Mucosa of descending colon (tissue), 3 donors: ENCODE measurements around the gene NDUFA3. TPM values are rescaled to one million over a fixed set of nuclear protein-coding genes. Genes with fewer than 3 reads are reported as not detected.
A peak's percentile ranks its signal among the peaks of the same experiment; 100 is the strongest.

Source experiments
- ATAC-seq: fragments of 200-7000 bp; cut with Tn5 transposase; one replicate; pipeline ENCODE4 v1.9.1; 2020; ENCODE audit warnings: mild to moderate bottlenecking, moderate library complexity
- DNase-seq, 3 donors: peaks; one replicate each; pipeline ENCODE4 v3.0.0-alpha.2; 2020
- H3K36me3 ChIP-seq: fragments of 200-600 bp; one replicate; pipeline ENCODE4 v1.8.0; 2021; ENCODE audit warnings: low read depth, mild to moderate bottlenecking
- H3K4me1 ChIP-seq: fragments of 200-600 bp; one replicate; pipeline ENCODE4 v1.8.0; 2021; ENCODE audit warnings: low read depth, mild to moderate bottlenecking
- H3K4me3 ChIP-seq: fragments of 200-600 bp; one replicate; pipeline ENCODE4 v1.8.0; 2021; ENCODE audit warnings: mild to moderate bottlenecking
- H3K9me3 ChIP-seq: fragments of 200-600 bp; one replicate; pipeline ENCODE4 v1.8.0; 2021; ENCODE audit warnings: mild to moderate bottlenecking
- intact Hi-C, 2 donors: fragments of 100-400 bp; cut with DNase I in 1 of 2; cut with micrococcal nuclease in 1 of 2; formaldehyde crosslinking; loops; one replicate each; pipeline versions ENCODE4 v1.11.0 to v1.11.1; 2022; cut with DNase I, micrococcal nuclease
- total RNA-seq, 3 donors: library from RNA; stranded (reverse); fragmentation: NEBNext Ultra II Directional in 2 of 3; extraction: Animal tissue kit (Norgen Biotek cat#: 25700) in 2 of 3; gene quantifications; one replicate each; pipeline versions ENCODE4 v1.2.1 to v1.2.4, GENCODE V29; 2021 to 2023
- TF ChIP-seq, protein P1 (sequence below): fragments of 200-600 bp; IDR thresholded peaks from one replicate; pipeline ENCODE4 v1.8.0; 2022; ENCODE audit warnings: antibody characterized with exemption, mild to moderate bottlenecking
- donor health status: DM: no; HTN: no; CAD: no; lungs with moderate emphysema.
- donor health status: DM: no; HTN: no; CAD: no.
- donor health status: DM: no; HTN: yes; CAD: no.

The NDUFA3 gene
- total RNA-seq, 3 donors from 2014 or later, result 93.4 to 155 (median 139) TPM

DNA sequence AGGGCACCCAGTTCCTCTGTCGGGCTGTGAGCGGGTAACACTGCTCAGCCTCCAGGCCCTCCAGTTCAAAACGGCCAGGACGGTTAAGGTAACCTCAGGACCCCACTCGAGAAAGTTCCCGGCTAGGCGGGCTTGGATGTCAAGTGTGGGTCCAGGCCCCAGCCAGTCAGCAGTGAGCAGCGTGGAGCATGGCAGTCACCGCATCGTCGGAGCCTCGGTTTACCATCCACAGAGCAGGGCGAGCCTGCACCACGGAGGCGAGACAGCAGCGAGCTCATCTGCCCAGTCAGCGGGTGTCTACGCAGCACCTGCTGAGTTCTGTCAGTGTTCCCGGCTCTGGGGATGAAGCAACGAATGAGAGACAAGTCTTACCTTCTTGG, 27.0 kb downstream of the NDUFA3 start:
- no peak for ATAC-seq
- TF ChIP-seq, protein P1, sequence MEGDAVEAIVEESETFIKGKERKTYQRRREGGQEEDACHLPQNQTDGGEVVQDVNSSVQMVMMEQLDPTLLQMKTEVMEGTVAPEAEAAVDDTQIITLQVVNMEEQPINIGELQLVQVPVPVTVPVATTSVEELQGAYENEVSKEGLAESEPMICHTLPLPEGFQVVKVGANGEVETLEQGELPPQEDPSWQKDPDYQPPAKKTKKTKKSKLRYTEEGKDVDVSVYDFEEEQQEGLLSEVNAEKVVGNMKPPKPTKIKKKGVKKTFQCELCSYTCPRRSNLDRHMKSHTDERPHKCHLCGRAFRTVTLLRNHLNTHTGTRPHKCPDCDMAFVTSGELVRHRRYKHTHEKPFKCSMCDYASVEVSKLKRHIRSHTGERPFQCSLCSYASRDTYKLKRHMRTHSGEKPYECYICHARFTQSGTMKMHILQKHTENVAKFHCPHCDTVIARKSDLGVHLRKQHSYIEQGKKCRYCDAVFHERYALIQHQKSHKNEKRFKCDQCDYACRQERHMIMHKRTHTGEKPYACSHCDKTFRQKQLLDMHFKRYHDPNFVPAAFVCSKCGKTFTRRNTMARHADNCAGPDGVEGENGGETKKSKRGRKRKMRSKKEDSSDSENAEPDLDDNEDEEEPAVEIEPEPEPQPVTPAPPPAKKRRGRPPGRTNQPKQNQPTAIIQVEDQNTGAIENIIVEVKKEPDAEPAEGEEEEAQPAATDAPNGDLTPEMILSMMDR, result no peak
- Histone ChIP-seq H3K9me3 (no peaks in the 10 kb centered on the region), H3K36me3 (peaks cover 7% of the 10 kb centered on the region), H3K4me1 (no peaks in the 10 kb centered on the region), H3K4me3 (no peak overlapping the region)
- DNase-seq, result peak in 1 of 3 donors; percentile 33
- intact Hi-C loops, result no loop called here

DNA sequence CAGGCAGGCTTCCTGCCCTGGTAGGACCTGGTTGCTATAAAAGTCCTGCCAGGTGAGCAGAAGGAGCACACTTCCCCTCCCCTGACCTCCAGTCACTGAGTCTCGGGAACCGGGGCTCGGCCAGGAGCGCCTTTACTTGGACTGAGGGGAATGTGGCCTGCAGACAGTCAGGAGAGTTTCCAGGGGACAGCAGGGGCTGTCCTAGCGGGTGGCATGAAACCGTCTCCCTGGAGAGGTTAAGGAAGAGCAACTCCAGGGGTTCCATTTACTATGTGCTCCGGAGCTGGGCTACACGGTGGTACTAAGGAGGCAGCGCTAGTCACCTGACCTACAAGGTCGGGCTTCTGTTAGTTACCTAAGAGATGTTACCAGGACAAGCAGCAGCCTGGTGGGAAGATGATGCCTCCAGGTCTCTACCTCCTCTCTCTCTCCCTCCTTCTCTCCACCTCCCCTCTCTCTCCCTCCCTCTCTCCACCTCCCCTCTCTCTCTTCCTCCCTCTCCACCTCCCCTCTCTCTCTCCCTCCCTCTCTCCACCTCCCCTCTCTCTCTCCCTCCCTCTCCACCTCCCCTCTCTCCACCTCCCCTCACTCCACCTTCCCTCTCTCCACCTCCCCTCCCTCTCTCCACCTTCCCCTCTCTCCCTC, 30.8 kb downstream of the NDUFA3 start:
- no peak for ATAC-seq
- TF ChIP-seq, protein P1, result no peak
- DNase-seq, result no peak
- Histone ChIP-seq H3K4me1 (peaks cover 15% of the 10 kb centered on the region), H3K36me3 (peaks cover 7% of the 10 kb centered on the region), H3K9me3 (no peaks in the 10 kb centered on the region), H3K4me3 (no peak overlapping the region)
- intact Hi-C loops, result no loop called here

GRCh38 chr19:54133957-54134590, 31.4 kb downstream of the NDUFA3 start:
- H3K9me3 ChIP-seq, result no peaks in the 10 kb centered on the region
- H3K4me3 ChIP-seq, result no peak overlapping the region
- H3K36me3 ChIP-seq, result peaks cover 7% of the 10 kb centered on the region
- TF ChIP-seq, protein P1, result no peak
- peaks cover 22% of the 10 kb centered on the region for H3K4me1 ChIP-seq
- ATAC-seq, result no peak
- intact Hi-C loops, result no loop called here
- no peak for DNase-seq

- peak overlapping the region; percentile 99 for H3K4me3 ChIP-seq
- no peaks in the 10 kb centered on the region for H3K9me3 ChIP-seq
- ATAC-seq (no peak), DNase-seq (no peak)
- intact Hi-C loops, result no loop called here
- H3K36me3 ChIP-seq, result peaks cover 7% of the 10 kb centered on the region
- TF ChIP-seq, protein P1, result no peak
- peaks cover 35% of the 10 kb centered on the region for H3K4me1 ChIP-seq
These were observed 33.6 kb downstream of the NDUFA3 start for GRCh38 chr19:54136086-54136863.

DNA sequence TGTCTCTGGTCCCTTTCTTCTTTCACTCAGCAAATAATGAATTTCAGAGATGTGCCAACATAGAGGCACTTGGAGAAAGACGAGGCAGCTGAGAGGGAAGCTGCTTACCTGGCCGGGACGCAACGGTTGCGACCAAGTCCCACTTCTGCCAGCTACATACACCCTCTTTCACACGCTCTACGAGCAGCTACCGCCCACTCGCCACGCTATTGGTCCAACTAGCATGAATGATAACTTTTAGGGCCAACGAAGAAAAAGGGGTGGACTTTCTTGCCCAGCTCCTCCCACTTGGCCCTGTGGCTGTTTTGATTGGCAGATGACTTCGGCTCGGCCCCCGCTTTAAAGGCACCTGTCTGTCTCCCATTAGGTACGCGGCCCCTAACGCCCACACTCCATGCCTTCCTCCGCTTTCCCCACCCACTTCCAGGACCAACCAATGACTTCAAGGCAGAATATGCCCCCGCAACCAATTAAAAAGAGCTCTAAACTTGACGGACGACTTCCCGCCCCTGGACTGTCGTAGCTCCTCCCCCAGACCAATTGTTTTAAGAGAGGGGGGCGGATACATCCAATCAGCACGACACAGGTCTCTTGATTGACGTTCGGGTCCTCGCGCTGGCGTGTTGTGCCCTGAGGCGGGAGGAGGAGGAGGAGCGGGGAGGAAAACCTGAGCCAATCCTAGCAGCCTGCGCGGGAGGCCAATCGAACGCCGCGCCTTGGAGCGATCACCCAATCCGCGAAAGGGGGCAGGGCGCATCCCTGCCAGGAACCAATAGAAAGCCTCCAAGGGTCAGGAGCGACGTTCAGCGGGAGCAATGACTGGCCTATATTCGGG, 34.4 kb downstream of the NDUFA3 start:
- Histone ChIP-seq H3K36me3 (peaks cover 7% of the 10 kb centered on the region), H3K4me3 (peak overlapping the region; percentile 99), H3K4me1 (peaks cover 35% of the 10 kb centered on the region), H3K9me3 (no peaks in the 10 kb centered on the region)
- DNase-seq (peak; percentile 98 to 100 (median 99)), ATAC-seq (peak; percentile 88)
- intact Hi-C loops, result no loop called here
- TF ChIP-seq, protein P1, result no peak
